Measurements from ENCODE around the gene NBEA. TPM values are rescaled to one million over a fixed set of nuclear protein-coding genes. Genes with fewer than 3 reads are reported as not detected.
"Not testable (repeated sequence)": the region's sequence is repeated elsewhere in the genome, so short reads cannot be mapped to it uniquely, and the experiment has no call there.

NBEA gene
- total RNA-seq, 1 experiment from 2014 or later = 0.75 TPM

GRCh38 chr13:35058585-35058984, 116.5 kb downstream of the NBEA start:
- not testable (repeated sequence) for DNase-seq (ENCODE audit: low read depth)

- DNase-seq (ENCODE audit: low read depth) = peak; percentile 67
Observed at GRCh38 chr13:35086667-35087066, 144.6 kb downstream of the NBEA start.

DNA sequence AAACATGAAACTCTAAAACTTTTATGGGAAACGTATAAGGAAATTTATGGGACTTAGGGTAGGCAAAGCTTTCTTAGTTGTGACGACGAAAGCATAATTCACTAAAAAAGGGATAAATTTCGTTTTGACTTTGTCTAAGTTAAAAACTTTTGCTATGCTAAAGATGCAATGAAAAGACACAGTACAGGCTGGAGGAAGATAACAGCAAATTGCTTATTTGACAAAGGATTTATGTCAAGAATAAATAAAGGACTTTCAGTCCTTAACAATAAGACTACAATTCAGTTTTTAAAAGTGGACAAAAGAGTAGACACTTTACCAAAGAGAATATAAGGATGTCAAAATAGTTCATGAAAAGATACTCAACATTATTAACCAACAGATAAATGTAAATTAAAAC, 150.2 kb downstream of the NBEA start:
- no peak for DNase-seq (ENCODE audit: low read depth)

DNA sequence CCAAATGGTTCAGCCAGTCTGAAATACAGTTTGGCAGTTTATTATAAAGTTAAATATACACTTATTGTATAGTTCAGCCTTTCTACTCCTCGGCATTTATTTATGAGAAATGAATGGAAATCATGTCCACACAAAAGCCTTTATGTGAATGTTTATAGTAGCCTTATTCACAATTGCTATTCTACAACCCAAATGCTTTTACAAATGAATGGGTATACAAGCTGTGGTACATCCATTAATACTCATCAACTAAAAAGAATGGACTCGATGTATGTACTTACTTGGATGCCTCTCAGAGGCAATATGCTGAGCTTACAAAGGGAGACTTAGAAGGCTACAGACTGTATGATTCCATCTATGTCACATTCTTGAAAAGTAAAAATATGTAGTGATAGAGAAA, 150.7 kb downstream of the NBEA start:
- DNase-seq (ENCODE audit: low read depth) = no peak

GRCh38 chr13:35093356-35093755, 151.3 kb downstream of the NBEA start:
- no peak for DNase-seq (ENCODE audit: low read depth)

DNA sequence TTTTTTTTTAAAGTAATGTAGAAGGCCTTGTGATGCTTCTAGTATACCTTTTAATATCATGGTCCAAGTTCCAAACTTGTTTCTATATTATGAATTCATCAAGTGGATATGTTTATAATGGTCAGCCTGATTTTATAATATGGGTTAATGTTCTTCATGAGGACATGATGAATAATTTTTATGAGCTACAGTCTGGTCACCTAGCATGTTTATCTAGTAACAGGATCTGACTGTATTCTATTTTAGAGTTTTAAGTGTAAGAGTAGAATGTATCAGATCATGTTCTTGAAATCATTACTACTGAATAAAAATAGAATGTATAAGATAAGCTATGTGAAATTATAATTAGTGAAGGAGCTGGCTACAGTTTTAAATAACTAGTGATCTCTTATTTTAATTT, 164.7 kb downstream of the NBEA start:
- DNase-seq (ENCODE audit: low read depth) = peak; percentile 11

DNA sequence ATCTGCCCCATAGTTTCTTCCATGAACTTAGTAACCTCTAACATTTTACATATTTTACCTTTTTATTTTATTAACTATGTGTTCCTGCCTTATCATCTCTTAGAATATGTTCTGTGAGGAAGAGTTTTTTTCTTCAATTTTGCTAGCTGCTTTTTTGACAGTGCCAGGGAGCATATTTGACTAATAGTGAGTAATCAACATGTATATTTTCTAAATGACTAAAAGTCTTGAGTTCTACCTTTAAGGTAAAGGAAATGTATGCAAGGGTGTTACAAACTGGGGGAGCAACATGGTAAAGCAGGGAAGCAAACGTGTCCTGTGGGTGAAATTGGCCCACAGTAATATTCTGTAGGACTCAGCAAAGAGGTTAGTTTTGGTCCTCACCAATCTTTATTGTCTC, 165.5 kb downstream of the NBEA start:
- no peak for DNase-seq (ENCODE audit: low read depth)

DNA sequence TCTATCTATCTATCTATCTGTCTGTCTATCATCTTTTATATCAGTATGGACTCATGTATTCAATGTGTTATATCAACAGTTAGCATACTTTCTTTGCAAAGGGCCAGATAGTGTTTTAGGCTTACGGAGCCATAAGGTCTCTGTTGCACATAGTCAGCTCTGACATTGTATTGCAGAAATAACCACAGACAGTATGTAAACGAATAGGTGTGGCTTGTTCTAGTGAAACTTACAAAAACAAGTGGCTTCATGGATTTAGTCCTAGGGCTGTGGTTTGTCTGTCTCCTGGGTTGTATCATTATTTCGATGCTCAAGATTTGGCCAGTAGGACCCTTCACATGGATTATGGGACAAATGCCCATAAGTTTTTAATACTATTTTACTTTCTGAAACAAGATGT, 171.5 kb downstream of the NBEA start:
- not testable (repeated sequence) for DNase-seq (ENCODE audit: low read depth)

DNA sequence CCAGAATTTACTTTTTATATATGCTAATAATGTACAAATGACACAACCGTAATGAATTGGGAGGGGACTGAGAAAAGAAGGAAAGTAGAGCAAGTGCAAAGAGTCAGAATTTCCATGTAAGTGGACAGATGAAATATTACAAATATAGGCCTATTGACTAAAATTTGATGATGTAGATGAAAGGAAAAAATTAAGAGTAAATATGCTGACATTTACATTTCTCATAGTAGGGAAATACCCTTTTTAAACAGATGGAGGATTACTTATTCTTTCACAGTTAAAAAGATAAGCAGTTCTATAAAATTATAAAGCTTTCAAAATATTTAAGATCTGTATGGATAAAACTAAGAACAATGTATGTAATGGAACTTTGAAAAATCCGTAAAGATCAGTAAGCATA, 185.4 kb downstream of the NBEA start:
- no peak for DNase-seq (ENCODE audit: low read depth)

- DNase-seq (ENCODE audit: low read depth) = no peak
Observed at GRCh38 chr13:35129500-35129899, 187.4 kb downstream of the NBEA start.

GRCh38 chr13:35131471-35131870, 189.4 kb downstream of the NBEA start:
- DNase-seq (ENCODE audit: low read depth) = no peak

DNA sequence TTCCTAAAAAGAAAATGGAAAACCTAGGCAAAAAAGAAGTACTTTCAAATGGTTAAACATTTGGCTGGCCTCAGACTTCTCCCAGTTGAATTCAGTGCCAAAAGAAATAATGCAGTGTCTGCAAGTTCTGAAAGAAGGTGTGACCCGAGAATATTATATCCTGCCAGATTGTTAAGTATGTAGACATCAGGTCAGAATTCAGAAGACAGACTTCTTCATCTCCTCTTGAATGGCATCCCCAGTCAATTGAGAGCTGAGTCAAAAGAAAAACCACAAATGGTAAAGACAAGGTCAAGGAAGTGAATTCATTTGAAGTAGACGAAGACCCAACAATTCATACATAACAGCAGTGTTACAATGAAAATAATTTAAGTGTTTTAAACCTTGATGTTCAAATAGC, 194.5 kb downstream of the NBEA start:
- DNase-seq (ENCODE audit: low read depth) = no peak

- DNase-seq (ENCODE audit: low read depth) = peak; percentile 43
Observed at GRCh38 chr13:35139591-35139990, 197.5 kb downstream of the NBEA start.

- DNase-seq (ENCODE audit: low read depth) = peak; percentile 2
Observed at GRCh38 chr13:35140321-35140720, 198.3 kb downstream of the NBEA start.

DNA sequence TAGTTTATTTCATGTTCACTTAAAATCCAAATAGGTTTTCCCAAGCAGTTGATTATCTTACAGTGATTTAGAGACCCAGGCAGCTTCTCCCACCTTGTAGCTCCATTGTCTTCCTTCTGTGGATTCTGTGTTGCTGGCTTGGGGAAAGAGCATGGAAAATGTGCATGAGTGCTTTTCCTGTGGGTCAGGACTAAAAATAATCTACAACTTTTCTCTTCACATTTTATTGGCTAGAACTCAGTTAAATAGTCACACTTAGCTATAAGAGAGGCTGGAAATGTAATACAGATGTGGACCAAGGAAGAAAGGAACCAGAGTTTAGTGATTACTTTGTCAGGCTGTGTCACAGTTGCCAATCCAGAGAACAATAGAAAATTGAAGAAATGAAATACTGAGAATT, 198.8 kb downstream of the NBEA start:
- DNase-seq (ENCODE audit: low read depth) = no peak

DNA sequence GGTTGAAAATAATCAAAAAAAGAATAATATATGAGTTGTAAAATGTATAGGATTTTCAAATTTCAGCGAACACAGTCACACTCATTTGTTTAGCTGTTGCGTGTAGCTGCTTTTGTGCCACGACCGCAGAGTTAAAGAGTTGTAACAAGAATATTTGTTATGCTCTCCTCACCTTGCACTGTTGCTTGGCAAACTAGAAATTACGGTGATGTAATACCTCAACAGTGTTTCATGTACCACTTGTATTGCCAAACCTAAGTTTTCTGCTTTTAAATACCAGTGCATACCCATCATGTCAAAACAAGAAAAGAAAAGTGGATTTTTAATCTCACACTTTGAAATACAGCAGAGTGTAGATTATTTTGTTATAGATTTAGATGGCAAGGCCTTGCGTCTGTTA, 201.1 kb downstream of the NBEA start:
- DNase-seq (ENCODE audit: low read depth) = no peak

- DNase-seq (ENCODE audit: low read depth) = no peak
Observed at GRCh38 chr13:35144166-35144890, 202.3 kb downstream of the NBEA start.

GRCh38 chr13:35146686-35147085, 204.6 kb downstream of the NBEA start:
- DNase-seq (ENCODE audit: low read depth) = no peak

DNA sequence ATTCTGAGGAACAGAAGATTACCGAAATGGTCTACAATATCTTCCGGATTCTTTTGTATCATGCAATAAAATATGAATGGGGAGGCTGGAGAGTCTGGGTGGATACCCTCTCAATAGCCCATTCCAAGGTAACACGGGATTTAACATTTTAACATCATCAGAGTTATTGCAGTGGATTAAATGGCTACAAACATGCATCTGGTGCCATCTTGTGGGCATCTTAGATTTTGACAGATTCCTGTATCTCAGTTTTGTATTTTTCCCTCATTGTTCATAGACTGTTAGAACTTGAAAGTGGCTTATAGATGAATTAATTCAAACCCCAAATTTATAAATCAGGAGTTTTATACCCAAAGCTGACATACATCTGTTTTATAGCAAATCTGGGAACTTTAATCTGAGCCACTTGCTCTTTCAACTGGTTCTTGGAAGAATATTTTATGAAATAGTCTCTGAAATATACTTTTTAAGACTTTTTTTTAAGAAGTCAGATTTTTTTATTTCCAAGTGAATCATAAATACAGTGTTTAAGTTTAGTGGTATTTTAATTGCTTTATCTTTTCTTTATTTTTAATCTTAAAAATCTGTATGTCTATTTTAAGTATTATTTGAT, 215.2 kb downstream of the NBEA start:
- peak; percentile 51 for DNase-seq (ENCODE audit: low read depth)

DNA sequence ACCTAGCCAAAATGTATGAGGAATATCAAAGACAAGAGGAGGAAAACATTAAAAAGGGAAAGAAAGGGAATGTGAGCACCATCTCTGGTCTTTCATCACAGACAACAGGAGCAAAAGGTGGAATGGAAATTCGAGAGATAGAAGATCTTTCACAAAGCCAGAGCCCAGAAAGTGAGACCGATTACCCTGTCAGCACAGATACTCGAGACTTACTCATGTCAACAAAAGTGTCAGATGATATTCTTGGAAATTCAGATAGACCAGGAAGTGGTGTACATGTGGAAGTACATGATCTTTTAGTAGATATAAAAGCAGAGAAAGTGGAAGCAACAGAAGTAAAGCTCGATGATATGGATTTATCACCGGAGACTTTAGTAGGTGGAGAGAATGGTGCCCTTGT, 217.0 kb downstream of the NBEA start:
- no peak for DNase-seq (ENCODE audit: low read depth)

DNA sequence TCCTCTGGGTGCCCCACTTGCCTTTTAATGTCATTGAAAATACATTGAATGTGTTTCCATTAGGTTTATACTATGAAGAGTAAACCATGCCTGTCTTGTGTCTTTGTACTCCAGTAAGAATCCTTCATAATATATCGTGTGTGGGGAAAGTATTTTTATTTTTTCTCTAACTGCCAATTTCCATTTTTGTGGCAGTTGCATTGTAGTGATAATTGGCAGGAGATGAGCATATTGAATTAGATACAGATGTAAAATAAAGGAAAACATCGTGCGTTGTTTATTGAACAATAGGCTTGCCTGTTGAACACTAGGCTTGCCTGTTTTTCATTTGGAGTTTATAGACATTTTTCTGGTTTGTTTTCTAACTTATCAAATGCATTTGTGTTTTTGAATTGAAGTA, 218.8 kb downstream of the NBEA start:
- no peak for DNase-seq (ENCODE audit: low read depth)

DNA sequence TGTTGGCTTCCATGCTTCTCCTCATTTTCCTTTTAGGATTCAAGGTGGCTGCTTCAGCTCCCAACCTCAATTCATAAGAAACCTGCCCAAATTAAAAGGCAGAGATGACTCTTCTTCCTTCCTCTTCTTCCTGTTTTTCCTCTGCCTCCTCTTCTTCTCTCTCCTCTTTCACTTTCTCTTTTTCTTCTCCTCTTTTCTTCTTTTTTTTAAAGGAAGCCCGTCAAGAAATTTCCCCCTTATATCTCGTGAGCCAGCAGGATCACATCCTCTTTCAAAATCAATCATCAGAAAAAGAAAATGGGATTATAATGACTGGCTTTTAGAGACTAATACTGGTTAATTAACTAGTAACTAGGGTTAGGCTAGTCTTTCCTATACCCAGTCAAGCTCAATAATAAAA, 220.3 kb downstream of the NBEA start:
- DNase-seq (ENCODE audit: low read depth) = no peak

DNA sequence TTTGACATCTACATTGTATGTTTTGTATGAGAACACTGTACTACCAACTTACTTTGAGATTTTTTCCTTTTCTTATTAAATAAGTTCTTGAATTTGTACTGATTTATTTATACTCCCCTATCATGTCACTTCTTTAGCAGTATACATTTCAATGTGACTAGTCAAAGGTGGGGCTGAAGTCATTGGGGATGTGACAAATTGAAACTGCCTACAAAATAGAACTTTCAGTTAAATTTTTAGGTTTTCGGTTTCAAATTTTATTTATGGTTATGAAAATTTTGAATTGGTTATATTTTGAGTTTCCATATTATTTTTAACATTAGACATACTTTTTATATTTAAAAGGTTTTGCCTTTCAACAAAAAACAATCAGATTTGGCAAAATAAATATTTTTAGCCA, 221.6 kb downstream of the NBEA start:
- DNase-seq (ENCODE audit: low read depth) = no peak
